HG03108 (cell line): ENCODE results near the gene XPO6.
"Not testable (repeated sequence)": the region's sequence is repeated elsewhere in the genome, so short reads cannot be mapped to it uniquely, and the experiment has no call there.

Experiments
- ATAC-seq: cut with Tn5 transposase; IDR thresholded peaks from one replicate; pipeline ENCODE4 v1.9.1; 2021; ENCODE audit warnings: moderate library complexity; ENCODE audit not compliant: unreplicated experiment

Gene XPO6

GRCh38 chr16:28117168-28117565, 94.6 kb downstream of the XPO6 start:
- ATAC-seq: no peak

GRCh38 chr16:28115866-28116265, 95.9 kb downstream of the XPO6 start:
- ATAC-seq: not testable (repeated sequence)

GRCh38 chr16:28112908-28113307, 98.9 kb downstream of the XPO6 start:
- ATAC-seq: no peak

GRCh38 chr16:28110977-28111376, 100.8 kb downstream of the XPO6 start:
- no peak for ATAC-seq

DNA sequence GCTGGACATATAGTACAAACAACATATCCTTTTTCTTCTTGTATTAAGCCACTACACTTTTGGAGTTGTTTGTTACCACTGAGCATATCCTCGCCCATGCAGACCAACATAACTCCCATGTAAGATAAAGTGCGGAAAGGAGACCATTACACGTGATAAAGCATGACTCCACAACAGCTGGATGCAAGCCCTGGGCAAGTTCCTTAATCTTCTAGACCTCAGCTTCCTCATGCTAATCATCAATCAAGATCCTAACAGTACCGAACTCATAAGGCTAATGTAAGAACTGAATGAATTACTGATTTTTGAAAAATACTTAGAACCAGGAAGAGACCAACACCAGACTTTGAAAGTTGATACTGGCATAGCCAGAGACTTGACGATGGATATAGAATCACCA, 101.3 kb downstream of the XPO6 start:
- no peak for ATAC-seq

GRCh38 chr16:28110074-28110473, 101.7 kb downstream of the XPO6 start:
- ATAC-seq: no peak

- no peak for ATAC-seq
Measured at GRCh38 chr16:28108590-28109247, 103.0 kb downstream of the XPO6 start.

GRCh38 chr16:28107232-28107631, 104.5 kb downstream of the XPO6 start:
- ATAC-seq: no peak

DNA sequence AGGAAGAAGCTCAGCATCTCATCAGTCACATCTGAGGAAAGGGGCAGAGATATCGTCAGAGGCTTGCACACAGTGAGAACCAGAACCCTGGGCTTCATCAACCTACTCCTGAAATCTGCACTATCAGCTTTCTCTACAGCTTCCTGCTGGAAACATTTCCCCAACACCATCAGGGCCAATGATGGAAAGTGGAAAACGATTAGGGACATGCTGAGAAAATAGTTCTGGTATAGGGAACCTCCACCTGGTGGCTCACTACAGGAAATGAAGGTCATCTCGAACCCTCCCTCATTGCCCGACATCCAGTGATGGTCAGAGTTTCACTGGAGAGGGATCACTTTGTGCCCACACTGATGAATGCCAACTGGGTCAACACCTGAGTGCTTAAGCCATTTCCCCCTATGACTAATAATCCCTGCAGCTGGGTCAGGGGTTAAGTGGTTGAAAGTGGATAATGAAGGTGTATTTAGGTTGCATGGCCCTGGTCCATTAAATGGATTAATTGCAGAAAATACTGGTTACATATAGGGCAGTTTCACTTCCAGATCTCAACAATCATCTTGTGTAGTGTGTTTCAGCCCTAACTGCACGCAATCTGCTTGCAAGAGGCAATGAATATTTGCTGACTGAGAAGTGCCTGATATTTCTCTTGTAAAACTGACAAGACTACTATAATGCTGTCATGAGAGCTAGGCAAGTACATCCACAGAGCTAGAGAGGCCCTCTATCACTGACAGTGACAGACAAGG, 105.1 kb downstream of the XPO6 start:
- no peak for ATAC-seq

- no peak for ATAC-seq
Measured at GRCh38 chr16:28105954-28106353, 105.8 kb downstream of the XPO6 start.

DNA sequence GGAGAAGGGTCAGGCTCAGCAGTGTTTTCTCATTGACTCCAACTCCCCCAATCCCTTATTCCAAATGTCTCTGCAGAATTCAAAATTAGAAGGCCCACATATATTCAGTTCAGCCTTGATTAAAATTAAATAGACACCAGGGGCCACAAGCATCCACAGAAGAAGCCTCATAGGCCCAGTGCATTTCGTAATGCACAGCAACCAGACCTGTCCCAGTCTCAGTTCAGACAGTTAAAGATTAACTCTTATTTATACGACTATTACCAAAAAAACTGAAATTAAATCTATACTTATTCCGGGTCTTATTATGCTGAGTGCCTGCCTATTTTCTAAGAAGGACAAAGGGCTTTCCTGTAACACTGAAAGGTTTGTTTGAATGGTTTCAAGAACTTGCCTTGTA, 106.5 kb downstream of the XPO6 start:
- no peak for ATAC-seq

- ATAC-seq: no peak
Measured at GRCh38 chr16:28104404-28104803, 107.4 kb downstream of the XPO6 start.

DNA sequence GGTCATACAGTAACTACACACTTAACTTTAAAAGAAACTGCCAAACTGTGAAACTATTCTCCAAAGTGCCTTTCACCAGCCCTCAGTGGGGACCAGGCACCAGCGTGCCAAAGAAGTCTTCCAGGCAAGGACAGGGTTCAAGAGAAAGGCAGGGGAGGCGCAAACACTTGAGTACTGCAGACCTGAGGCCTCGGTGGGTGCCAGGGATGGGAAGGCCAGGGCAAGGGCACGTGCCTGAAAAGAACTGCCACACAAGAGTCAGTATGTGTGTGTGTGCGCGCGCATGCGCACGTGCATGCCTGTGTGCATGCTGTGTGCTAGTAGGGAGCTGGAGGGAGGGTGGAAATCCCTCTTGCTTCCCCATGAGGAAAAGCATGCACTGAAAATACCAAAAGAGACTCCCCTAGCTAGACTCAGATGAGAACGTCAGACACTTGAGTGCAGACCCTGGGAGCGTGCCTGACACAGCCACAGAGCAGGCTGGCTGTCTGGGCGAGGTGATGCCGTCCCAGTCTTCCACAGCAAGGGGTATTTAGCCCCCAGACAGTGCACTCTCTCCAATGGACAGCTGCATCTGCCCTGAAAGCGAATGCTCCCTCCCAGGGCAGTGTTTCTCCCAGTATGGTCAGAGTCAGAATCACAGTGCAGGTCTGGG, 108.1 kb downstream of the XPO6 start:
- no peak for ATAC-seq

GRCh38 chr16:28101533-28101890, 110.3 kb downstream of the XPO6 start:
- no peak for ATAC-seq

DNA sequence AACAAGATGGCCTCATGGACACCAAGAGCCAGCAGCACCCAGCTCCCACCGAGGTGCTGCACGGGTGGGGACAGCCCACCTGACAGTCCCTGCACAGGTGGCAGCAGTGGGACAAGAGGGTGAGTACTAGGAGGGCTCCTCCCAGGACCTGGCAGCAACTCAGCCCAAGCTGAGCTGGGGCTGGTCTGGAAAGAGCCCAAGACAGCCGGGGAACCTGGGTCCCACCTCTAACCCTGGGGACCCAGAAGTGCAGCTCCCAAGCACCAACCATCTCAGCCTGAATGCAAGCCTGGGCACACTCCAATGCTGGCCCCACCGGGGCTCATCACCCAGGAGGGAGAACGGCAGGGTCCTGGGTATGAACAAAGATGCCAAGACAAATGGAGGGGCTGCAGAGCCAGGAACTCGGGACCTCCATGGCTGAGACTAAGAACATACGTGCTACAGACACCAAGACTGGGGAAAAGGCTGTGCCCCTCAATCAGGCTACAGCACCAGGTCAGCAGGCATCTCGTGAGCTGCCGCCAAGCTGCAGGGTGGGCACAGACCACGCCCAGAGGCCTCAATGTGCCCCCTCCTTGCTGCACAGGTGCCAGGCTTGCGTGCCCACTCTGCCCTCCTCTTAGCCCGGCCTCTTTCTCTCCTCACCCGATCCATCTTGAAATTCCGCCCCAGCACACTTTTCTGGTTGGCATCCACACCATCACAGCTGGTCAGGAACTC, 110.8 kb downstream of the XPO6 start:
- ATAC-seq: no peak

DNA sequence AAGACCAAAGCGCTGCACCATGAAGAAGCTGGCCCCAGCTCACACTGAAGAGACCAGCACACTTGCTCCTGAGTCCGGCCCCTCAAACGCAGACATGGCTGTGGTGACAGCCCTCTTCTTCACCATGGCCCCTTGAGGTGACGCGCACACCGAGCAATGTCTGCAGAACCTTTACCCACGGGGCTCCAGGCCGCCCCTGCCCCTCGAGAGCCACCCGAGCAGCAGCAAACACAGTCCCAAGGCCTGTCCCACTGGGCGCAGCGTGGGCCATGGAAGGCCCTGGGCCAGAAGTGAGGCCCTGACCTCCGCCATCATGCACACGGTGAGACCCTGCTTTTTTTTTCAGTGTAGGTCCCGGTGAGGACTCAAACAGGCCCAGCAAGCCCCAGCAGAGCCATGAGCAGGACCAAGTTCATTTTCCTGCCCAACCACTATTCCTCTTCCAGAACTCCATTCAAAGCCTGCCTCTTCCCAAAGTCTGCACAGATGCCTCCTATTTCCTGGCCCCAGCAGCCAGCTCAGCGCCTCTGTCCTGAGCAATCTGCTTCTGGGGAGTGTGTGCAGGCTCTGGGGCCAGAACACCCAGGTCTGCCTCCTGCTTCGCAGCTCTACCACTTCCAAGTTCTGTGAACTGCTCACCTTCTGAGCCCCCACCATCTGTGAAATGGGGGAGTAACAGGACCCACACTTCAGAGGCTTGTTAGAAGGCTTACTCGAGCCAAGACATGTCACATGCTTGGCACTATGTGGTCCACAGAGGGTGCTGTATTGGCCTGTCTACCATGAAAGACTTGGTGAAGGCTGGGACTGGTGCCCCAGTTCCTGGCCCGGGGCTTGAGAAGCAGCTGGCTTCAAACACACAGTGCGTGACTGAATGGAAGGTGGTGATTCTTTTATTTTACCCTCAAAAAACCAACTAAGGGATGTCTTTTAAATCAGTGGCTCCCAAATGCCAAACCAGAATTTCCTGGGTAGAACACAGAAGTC, 112.5 kb downstream of the XPO6 start:
- no peak for ATAC-seq

GRCh38 chr16:28098171-28098958, 113.4 kb downstream of the XPO6 start:
- ATAC-seq: no peak

DNA sequence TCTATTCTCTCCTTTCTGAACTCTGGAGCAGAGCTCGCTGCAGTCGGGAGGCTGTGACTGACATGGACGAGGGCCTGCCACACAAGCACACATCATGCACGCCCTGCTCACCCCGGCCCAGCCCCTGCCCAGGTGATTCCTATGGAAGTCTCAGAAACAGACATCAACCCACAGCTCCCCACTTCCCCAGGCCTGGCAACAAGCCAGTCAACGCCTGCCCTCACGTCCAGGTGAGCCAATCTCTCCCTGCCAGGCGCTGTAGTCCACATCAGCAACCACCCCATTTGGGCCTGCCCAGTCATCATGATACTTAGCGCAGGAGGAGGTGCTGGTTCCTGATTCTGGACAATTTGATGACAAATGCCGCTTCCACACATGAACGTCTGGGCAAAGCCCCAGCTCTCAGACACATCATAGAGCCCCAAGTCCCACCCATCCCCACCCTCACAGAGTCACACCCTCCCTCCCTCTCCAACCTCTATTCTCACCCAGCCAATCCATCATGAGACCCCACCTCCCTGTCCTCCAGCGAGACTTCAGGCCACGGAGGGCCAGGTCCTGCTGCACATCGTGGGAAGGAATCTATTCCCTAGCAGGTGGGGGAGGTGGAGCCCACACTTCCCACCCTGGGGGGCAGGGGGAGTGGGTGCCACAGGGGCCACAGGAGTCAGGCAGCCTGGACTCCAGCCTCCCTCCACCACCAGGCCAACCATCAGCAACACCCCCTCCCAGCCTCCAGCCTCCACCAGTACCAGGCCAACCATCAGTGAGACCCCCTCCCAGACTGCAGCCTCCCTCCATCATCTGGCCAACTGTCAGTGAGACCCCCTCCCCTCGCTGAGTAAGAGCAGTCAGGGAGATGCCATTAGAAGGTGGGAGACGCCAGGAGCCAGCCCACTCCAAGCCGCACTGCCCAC, 114.5 kb downstream of the XPO6 start:
- no peak for ATAC-seq

- no peak for ATAC-seq
Measured at GRCh38 chr16:28093385-28093725, 118.4 kb downstream of the XPO6 start.
